Gastroesophageal sphincter (tissue), 4 donors: Measurements from ENCODE around the gene RTP1. TPM values are rescaled to one million over a fixed set of nuclear protein-coding genes. Genes with fewer than 3 reads are reported as not detected.

Experiments used
- ATAC-seq: fragments of 150-250 bp; one replicate; pipeline ENCODE4 v1.9.1; 2016; ENCODE audit warnings: mild to moderate bottlenecking, moderate library complexity
- H3K27ac ChIP-seq, 4 donors: fragments of 200-600 bp; sonication (generic) in 3 of 4; 1 replicate in 3 of 4; 2 replicates in 1 of 4; pipeline ENCODE4 v1.5.1; 2016 to 2019
- H3K27me3 ChIP-seq: fragments of 200-600 bp; sonication (generic); one replicate; pipeline ENCODE4 v1.5.1; 2019
- H3K36me3 ChIP-seq, 2 donors: fragments of 200-600 bp; sonication (generic); one replicate each; pipeline ENCODE4 v1.5.1; 2019; ENCODE audit warnings: control low read depth in 1 of 2
- H3K4me1 ChIP-seq, 3 donors: fragments of 200-600 bp; sonication (generic); 1 replicate in 2 of 3; 2 replicates in 1 of 3; pipeline ENCODE4 v1.5.1; 2016 to 2019; ENCODE audit warnings: control low read depth in 2 of 3
- H3K4me3 ChIP-seq, 2 donors: fragments of 200-600 bp; sonication (generic); one replicate each; pipeline ENCODE4 v1.5.1; 2019; ENCODE audit warnings: mild to moderate bottlenecking in 1 of 2, moderate library complexity in 1 of 2
- H3K9me3 ChIP-seq, 3 donors: fragments of 200-600 bp; sonication (generic); one replicate each; pipeline ENCODE4 v1.5.1; 2017 to 2019; ENCODE audit warnings: control low read depth in 2 of 3
- CTCF ChIP-seq, 4 experiments: fragments of 200-600 bp in 2 of 4; fragments of 450-650 bp in 2 of 4; sonication (generic) in 1 of 4; IDR thresholded peaks; one replicate each; pipeline ENCODE4 v1.5.1; 2017 to 2019; ENCODE audit warnings: antibody characterized with exemption in 4 of 4, mild to moderate bottlenecking in 2 of 4, moderate library complexity in 2 of 4
- EP300 ChIP-seq: sonication (generic); formaldehyde crosslinking; IDR thresholded peaks from one replicate; pipeline ENCODE4 v1.6.1; 2017; ENCODE audit warnings: antibody characterized with exemption, mild to moderate bottlenecking
- POLR2A ChIP-seq, 2 donors: fragments of 450-650 bp; IDR thresholded peaks; one replicate each; pipeline ENCODE4 v1.6.1; 2017; ENCODE audit warnings: antibody characterized with exemption in 2 of 2, mild to moderate bottlenecking in 2 of 2, moderate library complexity in 1 of 2
- POLR2AphosphoS5 ChIP-seq: sonication (generic); formaldehyde crosslinking; IDR thresholded peaks from one replicate; pipeline ENCODE4 v1.6.1; 2017; ENCODE audit warnings: antibody characterized with exemption
- WGBS, 2 donors: methylation state at CpG; one replicate each; pipeline ENCODE4 v1.1.5; 2018; ENCODE audit warnings: low coverage in 1 of 2; 5-methylcytosine and 5-hydroxymethylcytosine counted together
- total RNA-seq, 4 donors: library from RNA; depleted of rRNA; stranded (reverse); fragments of >200 nt; gene quantifications; one replicate each; pipeline ENCODE4 v1.1.0, GENCODE V29; 2016

The RTP1 gene
- total RNA-seq, 4 donors from 2014 or later, result not detected

DNA sequence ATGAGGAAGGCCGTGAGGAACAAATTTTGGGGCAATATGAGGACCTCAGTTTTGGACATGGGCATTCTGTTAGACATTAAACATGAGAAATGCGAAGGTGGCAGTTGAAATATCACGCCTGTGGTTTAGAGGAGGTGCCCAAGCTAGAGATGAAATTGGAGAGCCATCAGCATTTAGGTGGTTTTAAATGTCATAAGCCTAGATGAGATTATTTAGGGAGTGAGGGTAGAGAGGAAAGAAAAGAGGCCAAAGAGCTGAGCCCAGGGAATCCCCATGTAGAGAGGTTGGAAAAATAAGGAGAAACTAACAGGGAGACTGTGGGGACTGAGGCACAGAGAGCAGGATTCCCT is 14.9 kb downstream of the RTP1 start:
- WGBS, 2 donors, result 86 to 94% methylated on average over 2 to 3 of the region's 3 CpGs
- Histone ChIP-seq H3K9me3 (no peaks in the 10 kb centered on the region), H3K4me1 (peaks cover 9 to 48% (median 27%) of the 10 kb centered on the region in 3 donors), H3K27ac (peak overlapping the region in 2 of 4 donors; percentile 6 to 33), H3K4me3 (no peak overlapping the region), H3K36me3 (no peaks in the 10 kb centered on the region), H3K27me3 (no peaks in the 10 kb centered on the region)
- TF ChIP-seq POLR2AphosphoS5 (no peak), EP300 (no peak), POLR2A (IDR thresholded peaks at IDR 0.05) (no peak), CTCF (IDR thresholded peaks at IDR 0.05) (no peak)
- no peak for ATAC-seq

- Histone ChIP-seq H3K4me1 (peaks cover 7 to 42% (median 21%) of the 10 kb centered on the region in 3 donors), H3K27me3 (no peaks in the 10 kb centered on the region), H3K27ac (peak overlapping the region in 2 of 4 donors; percentile 6 to 33), H3K9me3 (no peaks in the 10 kb centered on the region), H3K36me3 (no peaks in the 10 kb centered on the region), H3K4me3 (no peak overlapping the region)
- no peak for ATAC-seq
- TF ChIP-seq POLR2A (IDR thresholded peaks at IDR 0.05), result no peak
- no peak for TF ChIP-seq EP300
- no peak for TF ChIP-seq POLR2AphosphoS5
- no peak for TF ChIP-seq CTCF (IDR thresholded peaks at IDR 0.05)
- WGBS, 2 donors, result 22% methylated on average over 1 of the region's 4 CpGs; no CpG with 5 or more reads in 1 of the 2 donors
Measured at GRCh38 chr3:187212705-187213104, 15.4 kb downstream of the RTP1 start.

GRCh38 chr3:187213616-187214015 is 16.3 kb downstream of the RTP1 start:
- H3K36me3 ChIP-seq, result no peaks in the 10 kb centered on the region
- no peaks in the 10 kb centered on the region for H3K27me3 ChIP-seq
- ATAC-seq, result no peak
- WGBS, 2 donors, result 65% methylated on average over 1 of the region's 1 CpG; no CpG with 5 or more reads in 1 of the 2 donors
- TF ChIP-seq POLR2AphosphoS5 (no peak), CTCF (IDR thresholded peaks at IDR 0.05) (no peak), EP300 (no peak), POLR2A (IDR thresholded peaks at IDR 0.05) (no peak)
- no peak overlapping the region for H3K27ac ChIP-seq
- no peaks in the 10 kb centered on the region for H3K9me3 ChIP-seq
- peaks cover 7 to 33% (median 15%) of the 10 kb centered on the region in 3 donors for H3K4me1 ChIP-seq
- no peak overlapping the region for H3K4me3 ChIP-seq

DNA sequence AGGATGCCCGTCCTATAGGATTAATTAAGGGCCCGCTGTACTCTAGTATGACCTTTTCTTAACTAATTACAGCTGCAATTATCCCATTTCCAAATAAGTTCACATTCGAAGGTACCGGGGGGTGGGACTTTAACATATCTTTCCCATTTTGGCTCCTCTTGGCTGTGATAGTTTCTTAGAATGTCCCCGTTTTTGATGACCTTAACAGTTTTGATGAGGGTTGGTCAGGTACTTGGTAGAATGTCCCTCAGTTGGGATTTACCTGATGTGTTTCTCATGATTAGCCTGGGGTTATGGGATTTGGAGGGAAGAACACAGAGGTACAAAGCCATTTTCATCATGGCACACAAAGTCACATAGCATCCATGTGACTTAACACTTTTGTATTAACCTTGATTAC is 18.2 kb downstream of the RTP1 start:
- Histone ChIP-seq H3K27me3 (no peaks in the 10 kb centered on the region), H3K27ac (no peak overlapping the region), H3K4me3 (no peak overlapping the region), H3K4me1 (peaks cover 3 to 18% (median 3%) of the 10 kb centered on the region in 3 donors), H3K9me3 (no peaks in the 10 kb centered on the region), H3K36me3 (no peaks in the 10 kb centered on the region)
- 87 to 100% methylated on average over 5 of the region's 5 CpGs for WGBS, 2 donors
- no peak for ATAC-seq
- TF ChIP-seq POLR2A (IDR thresholded peaks at IDR 0.05), result no peak
- TF ChIP-seq POLR2AphosphoS5, result no peak
- no peak for TF ChIP-seq EP300
- TF ChIP-seq CTCF (IDR thresholded peaks at IDR 0.05), result no peak

GRCh38 chr3:187222801-187223200 is 25.5 kb downstream of the RTP1 start:
- Histone ChIP-seq H3K4me1 (peaks cover 0 to 4% (median 0%) of the 10 kb centered on the region in 3 donors), H3K9me3 (no peaks in the 10 kb centered on the region), H3K4me3 (no peak overlapping the region), H3K36me3 (no peaks in the 10 kb centered on the region), H3K27me3 (no peaks in the 10 kb centered on the region), H3K27ac (no peak overlapping the region)
- no peak for ATAC-seq
- 72 to 78% methylated on average over 2 to 3 of the region's 4 CpGs for WGBS, 2 donors
- TF ChIP-seq CTCF (IDR thresholded peaks at IDR 0.05) (no peak), POLR2A (IDR thresholded peaks at IDR 0.05) (no peak), EP300 (no peak), POLR2AphosphoS5 (no peak)
